ENCODE data around the gene NDFIP2.

NDFIP2 gene

DNA sequence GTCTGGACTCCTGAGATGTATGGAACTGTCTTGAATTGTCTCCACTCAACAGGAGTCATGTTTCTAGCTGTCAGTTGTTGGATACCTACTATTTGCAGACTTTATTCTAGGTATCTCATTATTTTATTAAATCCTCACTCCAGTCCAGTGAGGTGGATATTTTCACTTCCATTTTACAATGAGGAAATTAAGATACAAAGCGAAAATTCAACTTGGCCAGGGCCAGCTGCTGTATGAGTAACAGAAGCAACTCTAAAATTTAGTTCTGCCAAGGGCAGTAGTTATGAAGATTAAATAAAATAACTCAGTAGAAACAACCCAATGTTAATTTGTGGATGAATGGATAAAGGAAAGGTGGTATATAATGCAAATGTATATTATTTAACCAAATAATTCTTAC lies 12.6 kb upstream of the NDFIP2 start:
- Histone ChIP-seq H3K4me3 (replicated peaks; ENCODE audit: low read depth, low read length) (no peak overlapping the region), H3K36me3 (ENCODE audit: control insufficient read depth, insufficient read depth, low read length) (no peaks in the 10 kb centered on the region), H3K27me3 (replicated peaks; ENCODE audit: control insufficient read depth, insufficient read depth, low read length) (no peaks in the 10 kb centered on the region)
- no peak for DNase-seq (ENCODE audit: extremely low read depth, insufficient read length)
- TF ChIP-seq, protein P1, sequence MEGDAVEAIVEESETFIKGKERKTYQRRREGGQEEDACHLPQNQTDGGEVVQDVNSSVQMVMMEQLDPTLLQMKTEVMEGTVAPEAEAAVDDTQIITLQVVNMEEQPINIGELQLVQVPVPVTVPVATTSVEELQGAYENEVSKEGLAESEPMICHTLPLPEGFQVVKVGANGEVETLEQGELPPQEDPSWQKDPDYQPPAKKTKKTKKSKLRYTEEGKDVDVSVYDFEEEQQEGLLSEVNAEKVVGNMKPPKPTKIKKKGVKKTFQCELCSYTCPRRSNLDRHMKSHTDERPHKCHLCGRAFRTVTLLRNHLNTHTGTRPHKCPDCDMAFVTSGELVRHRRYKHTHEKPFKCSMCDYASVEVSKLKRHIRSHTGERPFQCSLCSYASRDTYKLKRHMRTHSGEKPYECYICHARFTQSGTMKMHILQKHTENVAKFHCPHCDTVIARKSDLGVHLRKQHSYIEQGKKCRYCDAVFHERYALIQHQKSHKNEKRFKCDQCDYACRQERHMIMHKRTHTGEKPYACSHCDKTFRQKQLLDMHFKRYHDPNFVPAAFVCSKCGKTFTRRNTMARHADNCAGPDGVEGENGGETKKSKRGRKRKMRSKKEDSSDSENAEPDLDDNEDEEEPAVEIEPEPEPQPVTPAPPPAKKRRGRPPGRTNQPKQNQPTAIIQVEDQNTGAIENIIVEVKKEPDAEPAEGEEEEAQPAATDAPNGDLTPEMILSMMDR (IDR thresholded peaks at IDR 0.05; ENCODE audit: insufficient read depth, low read length, poor library complexity, severe bottlenecking): no peak

GRCh38 chr13:79468819-79469218 lies 12.1 kb upstream of the NDFIP2 start:
- Histone ChIP-seq H3K36me3 (ENCODE audit: control insufficient read depth, insufficient read depth, low read length) (no peaks in the 10 kb centered on the region), H3K4me3 (replicated peaks; ENCODE audit: low read depth, low read length) (no peak overlapping the region), H3K27me3 (replicated peaks; ENCODE audit: control insufficient read depth, insufficient read depth, low read length) (no peaks in the 10 kb centered on the region)
- DNase-seq (ENCODE audit: extremely low read depth, insufficient read length): no peak
- TF ChIP-seq, protein P1 (IDR thresholded peaks at IDR 0.05; ENCODE audit: insufficient read depth, low read length, poor library complexity, severe bottlenecking): no peak

GRCh38 chr13:79469608-79470007 lies 11.3 kb upstream of the NDFIP2 start:
- no peaks in the 10 kb centered on the region for H3K27me3 ChIP-seq (replicated peaks; ENCODE audit: control insufficient read depth, insufficient read depth, low read length)
- no peaks in the 10 kb centered on the region for H3K36me3 ChIP-seq (ENCODE audit: control insufficient read depth, insufficient read depth, low read length)
- DNase-seq (ENCODE audit: extremely low read depth, insufficient read length): no peak
- TF ChIP-seq, protein P1 (IDR thresholded peaks at IDR 0.05; ENCODE audit: insufficient read depth, low read length, poor library complexity, severe bottlenecking): no peak
- no peak overlapping the region for H3K4me3 ChIP-seq (replicated peaks; ENCODE audit: low read depth, low read length)

- H3K4me3 ChIP-seq (replicated peaks; ENCODE audit: low read depth, low read length): no peak overlapping the region
- H3K27me3 ChIP-seq (replicated peaks; ENCODE audit: control insufficient read depth, insufficient read depth, low read length): no peaks in the 10 kb centered on the region
- H3K36me3 ChIP-seq (ENCODE audit: control insufficient read depth, insufficient read depth, low read length): no peaks in the 10 kb centered on the region
- TF ChIP-seq, protein P1 (IDR thresholded peaks at IDR 0.05; ENCODE audit: insufficient read depth, low read length, poor library complexity, severe bottlenecking): no peak
- no peak for DNase-seq (ENCODE audit: extremely low read depth, insufficient read length)
These were observed 10.3 kb upstream of the NDFIP2 start for GRCh38 chr13:79470666-79471065.

- H3K4me3 ChIP-seq (replicated peaks; ENCODE audit: low read depth, low read length): no peak overlapping the region
- no peaks in the 10 kb centered on the region for H3K27me3 ChIP-seq (replicated peaks; ENCODE audit: control insufficient read depth, insufficient read depth, low read length)
- no peaks in the 10 kb centered on the region for H3K36me3 ChIP-seq (ENCODE audit: control insufficient read depth, insufficient read depth, low read length)
- TF ChIP-seq, protein P1 (IDR thresholded peaks at IDR 0.05; ENCODE audit: insufficient read depth, low read length, poor library complexity, severe bottlenecking): no peak
- no peak for DNase-seq (ENCODE audit: extremely low read depth, insufficient read length)
These were observed 5.4 kb upstream of the NDFIP2 start for GRCh38 chr13:79475569-79475968.

DNA sequence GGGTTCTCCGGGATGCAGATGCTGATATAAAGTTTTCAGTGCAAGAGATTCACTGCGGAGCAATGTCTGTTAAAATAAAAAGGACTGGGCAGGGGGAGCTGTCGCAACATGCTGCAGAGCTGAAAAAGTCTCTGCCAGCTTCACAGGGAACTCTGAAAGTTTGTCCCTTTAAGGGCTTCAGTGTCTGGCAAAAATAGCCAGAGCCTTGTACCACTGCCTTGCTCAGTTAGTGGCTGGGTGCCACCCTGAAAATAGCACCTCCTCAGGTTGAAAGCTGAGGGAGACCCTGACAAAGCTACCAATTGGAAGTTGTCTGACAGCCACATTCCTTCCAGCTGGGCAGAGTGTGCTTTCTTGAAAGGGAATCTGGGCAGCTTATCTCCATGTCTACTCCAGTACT lies 3.0 kb upstream of the NDFIP2 start:
- no peak for DNase-seq (ENCODE audit: extremely low read depth, insufficient read length)
- TF ChIP-seq, protein P1 (IDR thresholded peaks at IDR 0.05; ENCODE audit: insufficient read depth, low read length, poor library complexity, severe bottlenecking): no peak
- Histone ChIP-seq H3K36me3 (ENCODE audit: control insufficient read depth, insufficient read depth, low read length) (no peaks in the 10 kb centered on the region), H3K4me3 (replicated peaks; ENCODE audit: low read depth, low read length) (no peak overlapping the region), H3K27me3 (replicated peaks; ENCODE audit: control insufficient read depth, insufficient read depth, low read length) (no peaks in the 10 kb centered on the region)

All from GM06990 (cell line).